ENCODE measurements around the gene NRG4.
"Not testable (repeated sequence)": the region's sequence is repeated elsewhere in the genome, so short reads cannot be mapped to it uniquely, and the experiment has no call there.

Gene NRG4

DNA sequence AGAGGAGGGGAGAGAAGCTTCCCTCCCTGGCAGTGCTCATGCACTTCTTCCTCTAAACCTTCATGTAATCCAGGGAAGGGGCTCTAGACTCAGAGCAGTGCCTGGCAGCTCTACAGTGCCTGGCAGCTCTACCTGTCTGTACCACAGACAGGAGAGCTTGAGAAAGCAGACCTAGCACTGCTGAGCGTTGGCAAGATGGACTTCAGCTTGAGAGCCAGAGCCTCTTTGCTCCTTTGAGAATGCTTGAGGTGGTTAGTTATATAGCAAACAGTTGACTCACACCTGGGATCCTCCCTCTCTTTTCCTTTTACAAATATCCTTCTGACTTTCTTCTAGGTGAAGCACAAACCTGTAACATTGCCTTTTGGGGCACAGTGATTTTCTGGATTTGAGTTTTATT, 87.6 kb downstream of the NRG4 start:
- DNase-seq, result no peak

DNA sequence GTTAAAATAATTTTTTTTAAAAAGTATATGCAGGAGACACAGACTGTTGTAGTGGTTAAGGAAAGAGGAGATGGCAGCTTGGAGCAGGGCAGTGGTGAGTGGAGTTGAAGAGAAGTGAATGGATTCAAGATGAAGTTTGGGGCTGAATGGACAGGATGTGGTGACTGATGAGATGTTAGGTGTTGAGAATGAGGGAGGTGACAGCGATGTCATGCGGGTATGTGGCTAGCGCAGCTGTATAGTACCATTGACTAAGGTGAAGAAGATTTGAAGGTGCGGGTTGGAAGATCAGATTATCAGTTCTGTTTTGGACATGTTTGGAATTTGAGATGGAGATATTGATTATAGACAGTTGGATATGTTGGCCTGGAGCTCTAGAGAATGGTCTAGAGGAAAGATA, 88.5 kb downstream of the NRG4 start:
- DNase-seq, result no peak

- peak; percentile 31 for DNase-seq
Observed at GRCh38 chr15:75921732-75922703, 90.2 kb downstream of the NRG4 start.

- DNase-seq, result no peak
Observed at GRCh38 chr15:75920079-75920478, 92.1 kb downstream of the NRG4 start.

DNA sequence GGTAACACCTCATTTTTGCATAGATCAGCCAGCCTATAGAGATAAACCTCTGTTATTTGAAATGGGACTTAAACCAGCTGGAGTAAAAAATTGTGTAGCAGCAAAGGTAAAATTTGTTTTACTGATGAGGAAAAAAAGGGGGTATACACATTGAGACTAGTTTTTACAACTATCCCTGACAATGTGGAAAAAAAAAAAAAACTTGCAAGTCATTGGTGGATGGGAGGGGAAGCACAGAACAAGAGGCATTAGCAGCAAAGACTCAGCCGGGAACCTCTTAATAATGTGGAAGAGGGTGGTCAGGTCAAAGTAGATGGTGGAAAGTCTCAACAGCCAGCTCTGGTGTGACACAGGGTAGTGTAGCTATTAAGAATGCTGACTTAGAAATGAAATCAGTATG, 94.1 kb downstream of the NRG4 start:
- DNase-seq, result no peak

GRCh38 chr15:75916978-75917377, 95.2 kb downstream of the NRG4 start:
- no peak for DNase-seq

- DNase-seq, result not testable (repeated sequence)
Observed at GRCh38 chr15:75910355-75910754, 101.9 kb downstream of the NRG4 start.

DNA sequence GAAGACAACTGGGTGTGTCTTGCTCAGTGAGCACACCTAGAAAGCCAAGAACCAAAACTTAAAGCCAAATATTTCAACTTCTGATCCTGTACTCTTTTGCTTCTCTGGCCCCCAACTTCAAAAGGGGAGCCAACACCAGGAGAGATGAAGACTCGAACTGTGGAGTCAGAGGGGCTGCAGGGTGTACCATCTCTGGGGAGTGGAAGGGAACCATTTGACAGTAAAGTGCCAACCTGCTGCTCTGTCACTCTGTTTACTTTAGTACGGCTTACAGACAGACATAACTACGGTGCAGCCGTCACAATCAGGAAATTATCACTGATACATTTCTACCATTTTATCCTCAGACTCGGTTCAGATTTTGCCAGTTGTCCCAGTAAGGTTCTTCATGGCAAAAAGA, 107.0 kb downstream of the NRG4 start:
- no peak for DNase-seq

GRCh38 chr15:75903331-75904239, 108.6 kb downstream of the NRG4 start, which contains the start of gene FBXO22:
Gene FBXO22 (plus strand): TSS chr15:75903878. CDS start chr15:75903964, 86 bp downstream.
- peak; percentile 88 for DNase-seq

GRCh38 chr15:75902129-75902557, 110.1 kb downstream of the NRG4 start:
- no peak for DNase-seq

DNA sequence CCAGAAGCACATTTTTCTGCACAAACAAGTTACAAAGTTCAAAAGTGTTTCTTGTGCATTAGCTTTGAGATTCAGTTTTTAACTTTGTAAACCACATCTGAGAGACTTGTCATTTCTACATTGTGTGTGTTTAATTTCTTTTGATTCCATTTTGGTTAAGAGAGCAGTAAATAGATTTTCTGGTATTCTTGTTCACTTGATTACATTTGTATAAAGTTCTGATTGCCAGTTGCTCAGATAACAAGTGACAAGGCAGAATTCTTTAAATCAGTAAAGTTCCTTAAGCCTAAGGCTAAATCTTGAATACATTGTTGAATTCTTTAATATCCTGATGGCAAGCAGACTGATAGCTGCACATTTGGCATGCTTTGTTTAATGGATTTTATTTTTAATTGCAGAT, 111.6 kb downstream of the NRG4 start:
- no peak for DNase-seq

DNA sequence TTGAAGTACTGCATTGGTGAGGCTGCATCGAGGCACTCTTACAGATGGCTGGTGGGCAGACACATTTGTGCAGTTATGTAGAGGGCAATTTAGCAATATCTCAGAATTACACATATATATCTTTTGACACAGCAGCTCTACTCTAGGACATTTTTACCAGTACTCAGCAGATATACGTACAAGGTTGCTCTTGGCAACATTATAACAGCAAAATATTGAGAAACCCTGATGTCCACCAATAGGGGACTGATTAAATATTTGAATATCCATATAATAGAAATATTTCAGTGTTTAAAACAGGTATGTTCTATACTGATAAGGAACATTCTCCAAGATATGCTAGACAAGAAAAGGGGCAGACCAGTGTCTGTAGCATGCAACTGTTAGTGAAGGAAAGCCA, 116.5 kb downstream of the NRG4 start:
- no peak for DNase-seq

GRCh38 chr15:75891895-75892294, 120.3 kb downstream of the NRG4 start:
- DNase-seq, result no peak
